GM23338 (cell line): ENCODE data around the gene PDE10A. TPM values are rescaled to one million over a fixed set of nuclear protein-coding genes. Genes with fewer than 3 reads are reported as not detected.

Experiments used
- ATAC-seq: fragments of 200-7000 bp; cut with Tn5 transposase; 3 replicates; pipeline ENCODE4 v1.9.1; 2020
- DNase-seq: peaks from one replicate; pipeline ENCODE4 v3.0.0-alpha.2; 2015; ENCODE audit warnings: low spot score
- H2AFZ ChIP-seq: fragments of 200-600 bp; sonication (generic); 2 replicates; pipeline ENCODE4 v1.8.0; 2016; ENCODE audit warnings: antibody characterized with exemption, mild to moderate bottlenecking, moderate library complexity
- H3F3A ChIP-seq: fragments of 200-600 bp; sonication (generic); replicated peaks from 2 replicates; pipeline ENCODE4 v1.8.0; 2017; ENCODE audit warnings: antibody characterized with exemption, mixed run types, low read depth
- H3K27ac ChIP-seq: fragments of 200-600 bp; sonication (generic); 2 replicates; pipeline ENCODE4 v1.6.1; 2016; ENCODE audit warnings: low read depth
- H3K27me3 ChIP-seq: fragments of 200-600 bp; sonication (generic); 2 replicates; pipeline ENCODE4 v1.8.0; 2016; ENCODE audit warnings: mild to moderate bottlenecking, mixed run types, moderate library complexity; ENCODE audit not compliant: insufficient read depth
- H3K36me3 ChIP-seq: fragments of 200-600 bp; sonication (generic); 2 replicates; pipeline ENCODE4 v1.8.0; 2016; ENCODE audit warnings: mild to moderate bottlenecking; ENCODE audit not compliant: insufficient read depth
- H3K4me1 ChIP-seq: fragments of 200-600 bp; sonication (generic); 2 replicates; pipeline ENCODE4 v1.8.0; 2016; ENCODE audit warnings: mild to moderate bottlenecking, moderate library complexity; ENCODE audit not compliant: insufficient read depth
- H3K4me2 ChIP-seq: fragments of 200-600 bp; sonication (generic); 2 replicates; pipeline ENCODE4 v1.7.1; 2017; ENCODE audit warnings: mixed run types
- H3K4me3 ChIP-seq: fragments of 200-600 bp; sonication (generic); 2 replicates; pipeline ENCODE4 v1.6.1; 2016; ENCODE audit warnings: mixed run types
- H3K79me2 ChIP-seq: fragments of 200-600 bp; sonication (generic); replicated peaks from 2 replicates; pipeline ENCODE4 v1.8.0; 2017; ENCODE audit warnings: mild to moderate bottlenecking; ENCODE audit not compliant: insufficient read depth
- H3K9me2 ChIP-seq: fragments of 200-600 bp; sonication (generic); 2 replicates; pipeline ENCODE4 v1.8.0; 2017; ENCODE audit not compliant: insufficient read depth
- H4K20me1 ChIP-seq: fragments of 200-600 bp; sonication (generic); replicated peaks from 2 replicates; pipeline ENCODE4 v1.8.0; 2017; ENCODE audit warnings: mild to moderate bottlenecking; ENCODE audit not compliant: insufficient read depth
- H3K27ac Mint-ChIP-seq: 2 replicates; pipeline ENCODE4 v1.8.0; 2020; ENCODE audit warnings: inconsistent platforms, mild to moderate bottlenecking, moderate library complexity, mixed read lengths
- H3K27me3 Mint-ChIP-seq: 3 replicates; pipeline ENCODE4 v1.8.0; 2022; ENCODE audit warnings: low read depth, mild to moderate bottlenecking, moderate library complexity, mixed read lengths, inconsistent platforms; ENCODE audit not compliant: insufficient read depth, poor library complexity
- H3K36me3 Mint-ChIP-seq: 3 replicates; pipeline ENCODE4 v1.8.0; 2021; ENCODE audit warnings: low read depth, mild to moderate bottlenecking, inconsistent platforms, moderate library complexity, mixed read lengths
- H3K4me1 Mint-ChIP-seq: 3 replicates; pipeline ENCODE4 v1.8.0; 2020; ENCODE audit warnings: mild to moderate bottlenecking, inconsistent platforms, mixed read lengths
- H3K4me3 Mint-ChIP-seq: 3 replicates; pipeline ENCODE4 v1.8.0; 2021; ENCODE audit warnings: moderate library complexity, mild to moderate bottlenecking, inconsistent platforms, mixed read lengths
- H3K9me3 Mint-ChIP-seq: 3 replicates; pipeline ENCODE4 v1.8.0; 2020; ENCODE audit warnings: moderate library complexity, mild to moderate bottlenecking, inconsistent platforms, mixed read lengths
- CREB1 ChIP-seq: fragments of 250-450 bp; sonication (Bioruptor Pico); IDR thresholded peaks from 2 replicates; pipeline ENCODE4 v1.5.0; 2020; ENCODE audit warnings: low read depth, mild to moderate bottlenecking, moderate library complexity
- CTCF ChIP-seq, 2 experiments: fragments of 200-600 bp in 1 of 2; sonication (generic) in 1 of 2; conservative IDR thresholded peaks; 2 replicates each; pipeline versions ENCODE4 v1.5.1 to v1.6.1; 2016 to 2017; ENCODE audit warnings: antibody characterized with exemption in 2 of 2, low read depth in 2 of 2, mild to moderate bottlenecking in 2 of 2, moderate library complexity in 1 of 2
- ETS1 ChIP-seq: IDR thresholded peaks from 2 replicates; pipeline ENCODE4 v1.6.1; 2016; ENCODE audit warnings: antibody characterized with exemption
- EZH2 ChIP-seq: fragments of 200-600 bp; sonication (generic); IDR thresholded peaks from one replicate; pipeline ENCODE4 v1.8.0; 2017; ENCODE audit warnings: antibody characterized with exemption, mild to moderate bottlenecking, low read depth; ENCODE audit not compliant: unreplicated experiment
- EZH2phosphoT487 ChIP-seq: fragments of 200-600 bp; sonication (generic); IDR thresholded peaks from one replicate; pipeline ENCODE4 v1.8.1; 2018; ENCODE audit warnings: antibody characterized with exemption; ENCODE audit not compliant: unreplicated experiment
- JUNB ChIP-seq: IDR thresholded peaks from one replicate; pipeline ENCODE4 v1.6.1; 2016; ENCODE audit warnings: antibody characterized with exemption; ENCODE audit not compliant: unreplicated experiment
- NANOG ChIP-seq: IDR thresholded peaks from 2 replicates; pipeline ENCODE4 v1.6.1; 2016; ENCODE audit warnings: antibody characterized with exemption, borderline replicate concordance
- POLR2AphosphoS5 ChIP-seq: IDR thresholded peaks from 2 replicates; pipeline ENCODE4 v1.6.1; 2016; ENCODE audit warnings: antibody characterized with exemption, low read depth
- REST ChIP-seq: IDR thresholded peaks from one replicate; pipeline ENCODE4 v1.6.1; 2018; ENCODE audit warnings: antibody characterized with exemption; ENCODE audit not compliant: unreplicated experiment
- STAT1 ChIP-seq: IDR thresholded peaks from one replicate; pipeline ENCODE4 v1.6.1; 2016; ENCODE audit warnings: antibody characterized with exemption; ENCODE audit not compliant: unreplicated experiment
- ZNF114 ChIP-seq: fragments of 250-450 bp; sonication (Bioruptor Pico); IDR thresholded peaks from 2 replicates; pipeline ENCODE4 v1.5.0; 2020; ENCODE audit warnings: mild to moderate bottlenecking, moderate library complexity
- ZNF331 ChIP-seq: fragments of 250-450 bp; sonication (Bioruptor Pico); IDR thresholded peaks from 2 replicates; pipeline ENCODE4 v1.5.0; 2020; ENCODE audit warnings: low read depth, mild to moderate bottlenecking, moderate library complexity
- ZNF462 ChIP-seq: fragments of 250-450 bp; sonication (Bioruptor Pico); IDR thresholded peaks from 2 replicates; pipeline ENCODE4 v1.5.0; 2020; ENCODE audit warnings: mild to moderate bottlenecking, moderate library complexity
- polyA plus RNA-seq: library from polyadenylated mRNA; unstranded; fragments of >200 nt; fragmentation: Nextera tagmentation; extraction: Ambion mirVana; gene quantifications from 2 replicates; pipeline ENCODE4 v1.2.1, GENCODE V29; 2016
- total RNA-seq: library from RNA; depleted of rRNA; stranded (reverse); fragments of >200 nt; shearing (Covaris generic); gene quantifications from 2 replicates; pipeline ENCODE4 v1.2.3, GENCODE V29; 2014

The PDE10A gene
- total and polyA plus RNA-seq, 2 experiments from 2014 or later: 0.50 to 3.9 TPM

DNA sequence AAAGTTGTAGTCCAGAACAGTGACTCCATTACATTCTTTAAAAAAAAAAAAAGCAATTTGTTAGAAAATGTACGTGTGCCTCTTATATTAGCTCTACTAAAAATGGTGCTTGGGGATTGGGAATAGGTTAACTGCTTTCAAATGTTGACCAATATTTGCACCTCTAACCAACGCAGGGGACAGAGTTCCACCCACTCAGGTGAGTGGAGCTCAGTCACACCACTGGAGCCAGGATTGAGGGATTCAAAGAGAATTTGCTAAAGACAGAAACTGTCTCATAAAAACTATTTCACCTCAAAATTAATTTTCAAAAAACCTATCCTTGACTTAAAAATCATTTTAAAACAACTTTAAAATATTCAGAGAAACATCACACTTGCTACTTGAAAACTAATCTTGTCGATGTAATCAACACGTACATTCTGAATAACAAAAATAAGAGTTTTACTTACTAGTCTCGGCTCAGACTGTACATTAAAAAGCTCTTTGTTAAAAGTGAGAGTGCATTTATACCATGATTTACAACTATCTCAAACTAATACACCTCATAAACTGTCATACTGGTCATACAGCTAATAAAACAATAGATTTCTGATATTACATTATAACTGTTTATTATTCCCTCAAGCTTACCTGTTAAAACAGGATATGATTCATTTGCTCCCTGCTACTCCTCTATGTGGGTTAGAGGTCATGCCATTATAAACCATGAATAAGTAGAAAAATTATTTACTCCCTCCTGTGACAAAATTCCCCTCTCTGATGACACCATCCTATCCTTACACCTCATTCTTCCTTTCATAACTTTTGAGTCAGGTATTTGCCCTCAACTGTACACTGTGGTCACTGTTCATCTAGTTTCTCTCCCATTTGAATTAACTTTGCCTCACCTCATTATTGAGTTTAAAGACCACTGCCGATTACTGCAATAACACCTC lies 88.6 kb downstream of the PDE10A start:
- no peak for ATAC-seq
- no peak for DNase-seq
- no peak overlapping the region for H3K4me3 Mint-ChIP-seq
- Histone ChIP-seq H3K4me3 (no peak overlapping the region), H3K27ac (no peak overlapping the region), H3K27me3 (no peaks in the 10 kb centered on the region), H4K20me1 (no peaks in the 10 kb centered on the region), H3K36me3 (no peaks in the 10 kb centered on the region), H2AFZ (no peak overlapping the region), H3K9me2 (peaks cover 10% of the 10 kb centered on the region), H3K4me1 (no peaks in the 10 kb centered on the region), H3K79me2 (no peaks in the 10 kb centered on the region), H3F3A (no peaks in the 10 kb centered on the region), H3K4me2 (no peak overlapping the region)
- H3K9me3 Mint-ChIP-seq: no peaks in the 10 kb centered on the region
- H3K36me3 Mint-ChIP-seq: no peaks in the 10 kb centered on the region
- TF ChIP-seq ETS1 (no peak), REST (no peak), STAT1 (no peak), CTCF (conservative IDR thresholded peaks at IDR 0.05; ENCODE audit: low read depth in 2 of 2) (no peak), EZH2phosphoT487 (no peak), ZNF331 (CRISPR knock-in tag) (no peak), ZNF114 (CRISPR knock-in tag) (no peak), NANOG (no peak), POLR2AphosphoS5 (no peak), ZNF462 (CRISPR knock-in tag) (no peak), EZH2 (no peak), CREB1 (CRISPR knock-in tag) (no peak), JUNB (no peak)
- H3K4me1 Mint-ChIP-seq: peaks cover 2% of the 10 kb centered on the region; the same call in 2 of the 3 replicates
- H3K27ac Mint-ChIP-seq: no peak overlapping the region
- no peaks in the 10 kb centered on the region for H3K27me3 Mint-ChIP-seq
